Endothelial cell of umbilical vein (primary cell): ENCODE results near the gene RAB4A. TPM values are rescaled to one million over a fixed set of nuclear protein-coding genes. Genes with fewer than 3 reads are reported as not detected.

Experiments
- BruUV-seq: library from RNA; stranded (reverse); fragments of 400-500 nt; replicated peaks from 2 replicates; lab custom pipeline; 2021; lab: Mats Ljungman, UMichigan
- CTCF ChIA-PET: fragments of 300-600, 350-600 bp; sonication (Branson Sonifier 250); formaldehyde crosslinking; loops from one replicate; lab custom pipeline; 2021; ENCODE audit warnings: antibody characterized with exemption, inconsistent platforms; lab: Charles Lee
- POLR2A ChIA-PET: fragments of 300-600, 350-600 bp; sonication (Branson Sonifier 250); formaldehyde crosslinking; loops from one replicate; lab custom pipeline; 2021; ENCODE audit warnings: antibody characterized with exemption, inconsistent platforms; lab: Charles Lee
- DNase-seq: peaks from one replicate; pipeline ENCODE4 v3.0.0-alpha.2; 2011; ENCODE audit warnings: low read depth, low spot score
- FAIRE-seq: peaks from 2 replicates; lab custom pipeline; 2011; peaks lifted over from hg19 to GRCh38; lab: Jason Lieb, UNC
- H2AFZ ChIP-seq: 2 replicates; pipeline ENCODE4 v1.6.0; 2012; ENCODE audit warnings: low read depth, low read length, control low read depth, inconsistent platforms
- H3K27ac ChIP-seq: 2 replicates; pipeline ENCODE4 v1.5.1; 2011; ENCODE audit warnings: low read depth, mild to moderate bottlenecking, control low read depth, low read length, moderate library complexity; ENCODE audit not compliant: insufficient read depth
- H3K27me3 ChIP-seq, 2 experiments: 2 replicates each; pipeline versions ENCODE4 v1.6.0 to v1.6.1; 2011; ENCODE audit warnings: low read length in 2 of 2, mixed read lengths in 1 of 2; ENCODE audit not compliant: control insufficient read depth in 2 of 2, insufficient read depth in 2 of 2
- H3K36me3 ChIP-seq, 2 experiments: 2 replicates in 1 of 2; 3 replicates in 1 of 2; pipeline ENCODE4 v1.5.1; 2011; ENCODE audit warnings: low read length in 2 of 2, mild to moderate bottlenecking in 1 of 2, moderate library complexity in 1 of 2; ENCODE audit not compliant: control insufficient read depth in 2 of 2, insufficient read depth in 2 of 2; ENCODE audit errors: extremely low read depth in 1 of 2
- H3K4me1 ChIP-seq: 3 replicates; pipeline ENCODE4 v1.5.1; 2011; ENCODE audit warnings: mild to moderate bottlenecking, low read length; ENCODE audit not compliant: control insufficient read depth, insufficient read depth; ENCODE audit errors: extremely low read depth
- H3K4me2 ChIP-seq: 2 replicates; pipeline ENCODE4 v1.6.1; 2011; ENCODE audit warnings: low read length, control low read depth, mixed read lengths; ENCODE audit not compliant: insufficient read depth
- H3K4me3 ChIP-seq, 3 experiments: fragments of 200-600 bp in 1 of 3; sonication (generic), shearing (Covaris generic) in 1 of 3; replicated peaks in 1 of 3; 2 replicates each; pipeline ENCODE4 v1.5.1; 2011 to 2016; ENCODE audit warnings: control low read depth in 3 of 3, low read length in 3 of 3, mild to moderate bottlenecking in 2 of 3, inconsistent platforms in 1 of 3, low read depth in 1 of 3, moderate library complexity in 1 of 3; ENCODE audit not compliant: insufficient read depth in 1 of 3
- H3K79me2 ChIP-seq: 2 replicates; pipeline ENCODE4 v1.6.0; 2012; ENCODE audit warnings: low read length, inconsistent platforms; ENCODE audit not compliant: control insufficient read depth, insufficient read depth
- H3K9ac ChIP-seq: replicated peaks from 2 replicates; pipeline ENCODE3; 2011; ENCODE audit warnings: low read length, control low read depth; ENCODE audit not compliant: insufficient read depth; ENCODE audit errors: extremely low read depth
- H3K9me1 ChIP-seq: replicated peaks from 3 replicates; pipeline ENCODE4 v1.6.0; 2011; ENCODE audit warnings: mild to moderate bottlenecking, low read length; ENCODE audit not compliant: control insufficient read depth, insufficient read depth; ENCODE audit errors: extremely low read depth
- H3K9me3 ChIP-seq: replicated peaks from 2 replicates; pipeline ENCODE4 v1.5.1; 2012; ENCODE audit warnings: low read length, inconsistent platforms; ENCODE audit not compliant: control insufficient read depth, insufficient read depth
- H4K20me1 ChIP-seq: replicated peaks from 2 replicates; pipeline ENCODE3; 2011; ENCODE audit warnings: mild to moderate bottlenecking, low read length; ENCODE audit not compliant: control insufficient read depth, insufficient read depth; ENCODE audit errors: extremely low read depth
- CTCF ChIP-seq, 2 donors: IDR thresholded peaks; 1 replicate in 1 of 2; 2 replicates in 1 of 2; pipeline ENCODE4 v1.5.1; 2011; ENCODE audit warnings: low read length in 2 of 2, mild to moderate bottlenecking in 2 of 2, moderate library complexity in 2 of 2, control low read depth in 1 of 2, inconsistent platforms in 1 of 2, low read depth in 1 of 2; ENCODE audit not compliant: insufficient read depth in 1 of 2; ENCODE audit errors: extremely low read depth in 1 of 2
- EZH2 ChIP-seq: IDR thresholded peaks from 2 replicates; pipeline ENCODE4 v1.6.1; 2012; ENCODE audit warnings: borderline replicate concordance, low read depth, mild to moderate bottlenecking, moderate library complexity, low read length, inconsistent platforms; ENCODE audit not compliant: severe bottlenecking
- FOS ChIP-seq: IDR thresholded peaks from 2 replicates; pipeline ENCODE4 v1.6.1; 2011; ENCODE audit warnings: mild to moderate bottlenecking, low read length, moderate library complexity, borderline replicate concordance; ENCODE audit not compliant: insufficient read depth
- GATA2 ChIP-seq: IDR thresholded peaks from 2 replicates; pipeline ENCODE4 v1.7.0; 2011; ENCODE audit warnings: low read depth, mild to moderate bottlenecking, moderate library complexity, mixed read lengths, low read length; ENCODE audit not compliant: insufficient read length, insufficient read depth
- JUN ChIP-seq: IDR thresholded peaks from 2 replicates; pipeline ENCODE4 v1.6.1; 2011; ENCODE audit warnings: borderline replicate concordance, low read depth; ENCODE audit not compliant: insufficient read length, insufficient read depth
- MAX ChIP-seq: IDR thresholded peaks from 2 replicates; pipeline ENCODE4 v1.6.1; 2011; ENCODE audit not compliant: insufficient read depth, insufficient read length
- MYC ChIP-seq: IDR thresholded peaks from one replicate; pipeline ENCODE4 v1.6.1; 2011; ENCODE audit warnings: mild to moderate bottlenecking, low read depth, low read length
- POLR2A ChIP-seq: IDR thresholded peaks from 2 replicates; pipeline ENCODE4 v1.6.1; 2012; ENCODE audit warnings: low read depth, mild to moderate bottlenecking, control low read depth, low read length
- POLR2AphosphoS5 ChIP-seq: IDR thresholded peaks from 2 replicates; pipeline ENCODE4 v1.6.1; 2012; ENCODE audit warnings: low read depth, mild to moderate bottlenecking, control low read depth, low read length, moderate library complexity; ENCODE audit not compliant: insufficient read depth
- dilution Hi-C: fragments of 300-500 bp; cut with MboI; formaldehyde crosslinking; loops from one replicate; pipeline ENCODE4 v1.15.0; 2019; ENCODE audit warnings: low sequenced_read_pairs; ENCODE audit not compliant: extremely low pct_ligation_motif_present
- intact Hi-C: fragments of 100-400 bp; cut with micrococcal nuclease; formaldehyde crosslinking; loops from one replicate; pipeline ENCODE4 v1.10.0; 2022
- polyA plus RNA-seq, 4 experiments: library from polyadenylated mRNA; depleted of rRNA in 3 of 4; stranded (reverse) in 3 of 4; unstranded in 1 of 4; fragments of >200 nt; gene quantifications; 2 replicates each; pipeline versions ENCODE4 v1.2.1 to v1.2.3, GENCODE V29; 2011 to 2012; ENCODE audit warnings: missing spikeins in 1 of 4
- total RNA-seq: library from RNA; stranded (reverse); gene quantifications from 2 replicates; pipeline ENCODE4 v1.2.3, GENCODE V29; 2021

The RAB4A gene
- total and polyA plus RNA-seq, 2 donors (not counting 3 experiments of a cell fraction or from before 2014, with no cell fraction given): 14.8 to 52.9 TPM

DNA sequence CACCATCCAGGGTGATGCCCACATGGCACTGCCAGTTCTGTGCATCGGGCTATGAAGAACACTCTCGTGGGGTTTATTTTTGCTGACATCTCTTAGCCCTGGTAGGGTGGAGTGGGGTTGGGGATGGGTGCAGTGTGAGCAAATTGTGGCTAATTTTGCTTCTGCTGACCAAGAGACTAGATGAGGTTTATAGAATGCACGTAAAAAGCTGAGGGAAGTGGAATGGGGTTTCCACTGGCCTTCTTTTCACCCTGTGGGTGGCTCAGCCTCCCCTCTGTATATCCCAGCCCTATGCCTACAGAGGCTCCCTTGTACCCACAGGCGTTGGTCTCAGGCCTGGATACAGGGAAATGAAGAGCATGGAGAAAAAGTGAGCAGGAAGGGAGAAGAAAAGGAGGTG, 44.1 kb upstream of the RAB4A start:
- Histone ChIP-seq H3K27ac (no peak overlapping the region), H3K4me1 (peaks cover 3% of the 10 kb centered on the region), H3K79me2 (no peaks in the 10 kb centered on the region), H4K20me1 (no peaks in the 10 kb centered on the region), H3K9me1 (no peaks in the 10 kb centered on the region), H3K9ac (no peak overlapping the region), H3K4me3 (no peak overlapping the region), H3K27me3 (peaks cover 4 to 9% of the 10 kb centered on the region in 2 experiments), H3K4me2 (no peak overlapping the region), H2AFZ (no peak overlapping the region), H3K9me3 (no peaks in the 10 kb centered on the region), H3K36me3 (no peaks in the 10 kb centered on the region)
- BruUV-seq: no TSS peak
- TF ChIP-seq POLR2A: no peak
- TF ChIP-seq POLR2AphosphoS5: no peak
- TF ChIP-seq MYC: no peak
- TF ChIP-seq FOS: no peak
- no peak for TF ChIP-seq EZH2
- TF ChIP-seq GATA2: no peak
- TF ChIP-seq MAX: no peak
- no peak for TF ChIP-seq CTCF (IDR thresholded peaks at IDR 0.05; ENCODE audit: extremely low read depth in 1 of 2, insufficient read depth in 1 of 2, low read depth in 1 of 2, low read length in 2 of 2)
- TF ChIP-seq JUN: no peak
- dilution Hi-C loops (no loop called here), intact Hi-C loops (loop anchor here (1.0 kb wide), 3 partner anchors 491 to 562 kb away; partner anchors contain the start of gene RHOU)
- ChIA-PET CTCF (interaction anchor here (0.7 to 6.1 kb wide), 21 partner anchors 8 to 577 kb away, joined by 3 to 123 read pairs (median 5); partner anchors contain the start of gene RHOU), POLR2A (no interaction called here)
- no peak for DNase-seq
- FAIRE-seq: no peak
